H1 (cell line): ENCODE results near the gene POLE4. TPM values are rescaled to one million over a fixed set of nuclear protein-coding genes. Genes with fewer than 3 reads are reported as not detected.

ENCODE experiments used
- polyA plus RNA-seq, 7 experiments: library from polyadenylated mRNA; depleted of rRNA in 3 of 7; stranded (reverse) in 5 of 7; unstranded in 2 of 7; fragments of >200 nt in 5 of 7; fragments of 200-250 nt in 2 of 7; gene quantifications; 1 replicate in 5 of 7; 2 replicates in 1 of 7; 4 replicates in 1 of 7; pipeline versions ENCODE4 v1.2.1 to v1.2.3, GENCODE V29; 2011 to 2013; ENCODE audit warnings: missing spikeins in 2 of 7, mixed read lengths in 2 of 7
- total RNA-seq: library from RNA; stranded (reverse); fragmentation: NEBNext Ultra II Directional; extraction: Animal tissue kit (Norgen Biotek cat#: 25700); gene quantifications from 2 replicates; pipeline ENCODE4 v1.2.1, GENCODE V29; 2021
- TF ChIP-seq, protein P1 (sequence below): fragments of 300-600 bp; sonication (generic); IDR thresholded peaks from 2 replicates; pipeline ENCODE4 v1.7.1; 2012; ENCODE audit warnings: low read length, moderate library complexity, mild to moderate bottlenecking, inconsistent platforms; ENCODE audit not compliant: insufficient replicate concordance

The POLE4 gene
- total and polyA plus RNA-seq, 2 of the 8 experiments (the other 6 are each of a cell fraction or from before 2014, with no cell fraction given): 16.7 to 44.7 TPM

GRCh38 chr2:74957886-74958273 lies 563 bp upstream of the POLE4 start (continued):
- TF ChIP-seq, protein P1, sequence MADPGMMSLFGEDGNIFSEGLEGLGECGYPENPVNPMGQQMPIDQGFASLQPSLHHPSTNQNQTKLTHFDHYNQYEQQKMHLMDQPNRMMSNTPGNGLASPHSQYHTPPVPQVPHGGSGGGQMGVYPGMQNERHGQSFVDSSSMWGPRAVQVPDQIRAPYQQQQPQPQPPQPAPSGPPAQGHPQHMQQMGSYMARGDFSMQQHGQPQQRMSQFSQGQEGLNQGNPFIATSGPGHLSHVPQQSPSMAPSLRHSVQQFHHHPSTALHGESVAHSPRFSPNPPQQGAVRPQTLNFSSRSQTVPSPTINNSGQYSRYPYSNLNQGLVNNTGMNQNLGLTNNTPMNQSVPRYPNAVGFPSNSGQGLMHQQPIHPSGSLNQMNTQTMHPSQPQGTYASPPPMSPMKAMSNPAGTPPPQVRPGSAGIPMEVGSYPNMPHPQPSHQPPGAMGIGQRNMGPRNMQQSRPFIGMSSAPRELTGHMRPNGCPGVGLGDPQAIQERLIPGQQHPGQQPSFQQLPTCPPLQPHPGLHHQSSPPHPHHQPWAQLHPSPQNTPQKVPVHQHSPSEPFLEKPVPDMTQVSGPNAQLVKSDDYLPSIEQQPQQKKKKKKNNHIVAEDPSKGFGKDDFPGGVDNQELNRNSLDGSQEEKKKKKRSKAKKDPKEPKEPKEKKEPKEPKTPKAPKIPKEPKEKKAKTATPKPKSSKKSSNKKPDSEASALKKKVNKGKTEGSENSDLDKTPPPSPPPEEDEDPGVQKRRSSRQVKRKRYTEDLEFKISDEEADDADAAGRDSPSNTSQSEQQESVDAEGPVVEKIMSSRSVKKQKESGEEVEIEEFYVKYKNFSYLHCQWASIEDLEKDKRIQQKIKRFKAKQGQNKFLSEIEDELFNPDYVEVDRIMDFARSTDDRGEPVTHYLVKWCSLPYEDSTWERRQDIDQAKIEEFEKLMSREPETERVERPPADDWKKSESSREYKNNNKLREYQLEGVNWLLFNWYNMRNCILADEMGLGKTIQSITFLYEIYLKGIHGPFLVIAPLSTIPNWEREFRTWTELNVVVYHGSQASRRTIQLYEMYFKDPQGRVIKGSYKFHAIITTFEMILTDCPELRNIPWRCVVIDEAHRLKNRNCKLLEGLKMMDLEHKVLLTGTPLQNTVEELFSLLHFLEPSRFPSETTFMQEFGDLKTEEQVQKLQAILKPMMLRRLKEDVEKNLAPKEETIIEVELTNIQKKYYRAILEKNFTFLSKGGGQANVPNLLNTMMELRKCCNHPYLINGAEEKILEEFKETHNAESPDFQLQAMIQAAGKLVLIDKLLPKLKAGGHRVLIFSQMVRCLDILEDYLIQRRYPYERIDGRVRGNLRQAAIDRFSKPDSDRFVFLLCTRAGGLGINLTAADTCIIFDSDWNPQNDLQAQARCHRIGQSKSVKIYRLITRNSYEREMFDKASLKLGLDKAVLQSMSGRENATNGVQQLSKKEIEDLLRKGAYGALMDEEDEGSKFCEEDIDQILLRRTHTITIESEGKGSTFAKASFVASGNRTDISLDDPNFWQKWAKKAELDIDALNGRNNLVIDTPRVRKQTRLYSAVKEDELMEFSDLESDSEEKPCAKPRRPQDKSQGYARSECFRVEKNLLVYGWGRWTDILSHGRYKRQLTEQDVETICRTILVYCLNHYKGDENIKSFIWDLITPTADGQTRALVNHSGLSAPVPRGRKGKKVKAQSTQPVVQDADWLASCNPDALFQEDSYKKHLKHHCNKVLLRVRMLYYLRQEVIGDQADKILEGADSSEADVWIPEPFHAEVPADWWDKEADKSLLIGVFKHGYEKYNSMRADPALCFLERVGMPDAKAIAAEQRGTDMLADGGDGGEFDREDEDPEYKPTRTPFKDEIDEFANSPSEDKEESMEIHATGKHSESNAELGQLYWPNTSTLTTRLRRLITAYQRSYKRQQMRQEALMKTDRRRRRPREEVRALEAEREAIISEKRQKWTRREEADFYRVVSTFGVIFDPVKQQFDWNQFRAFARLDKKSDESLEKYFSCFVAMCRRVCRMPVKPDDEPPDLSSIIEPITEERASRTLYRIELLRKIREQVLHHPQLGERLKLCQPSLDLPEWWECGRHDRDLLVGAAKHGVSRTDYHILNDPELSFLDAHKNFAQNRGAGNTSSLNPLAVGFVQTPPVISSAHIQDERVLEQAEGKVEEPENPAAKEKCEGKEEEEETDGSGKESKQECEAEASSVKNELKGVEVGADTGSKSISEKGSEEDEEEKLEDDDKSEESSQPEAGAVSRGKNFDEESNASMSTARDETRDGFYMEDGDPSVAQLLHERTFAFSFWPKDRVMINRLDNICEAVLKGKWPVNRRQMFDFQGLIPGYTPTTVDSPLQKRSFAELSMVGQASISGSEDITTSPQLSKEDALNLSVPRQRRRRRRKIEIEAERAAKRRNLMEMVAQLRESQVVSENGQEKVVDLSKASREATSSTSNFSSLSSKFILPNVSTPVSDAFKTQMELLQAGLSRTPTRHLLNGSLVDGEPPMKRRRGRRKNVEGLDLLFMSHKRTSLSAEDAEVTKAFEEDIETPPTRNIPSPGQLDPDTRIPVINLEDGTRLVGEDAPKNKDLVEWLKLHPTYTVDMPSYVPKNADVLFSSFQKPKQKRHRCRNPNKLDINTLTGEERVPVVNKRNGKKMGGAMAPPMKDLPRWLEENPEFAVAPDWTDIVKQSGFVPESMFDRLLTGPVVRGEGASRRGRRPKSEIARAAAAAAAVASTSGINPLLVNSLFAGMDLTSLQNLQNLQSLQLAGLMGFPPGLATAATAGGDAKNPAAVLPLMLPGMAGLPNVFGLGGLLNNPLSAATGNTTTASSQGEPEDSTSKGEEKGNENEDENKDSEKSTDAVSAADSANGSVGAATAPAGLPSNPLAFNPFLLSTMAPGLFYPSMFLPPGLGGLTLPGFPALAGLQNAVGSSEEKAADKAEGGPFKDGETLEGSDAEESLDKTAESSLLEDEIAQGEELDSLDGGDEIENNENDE: no peak
